ENCODE measurements around the gene EYA4.
"Not testable (repeated sequence)": the region's sequence is repeated elsewhere in the genome, so short reads cannot be mapped to it uniquely, and the experiment has no call there.

The EYA4 gene

DNA sequence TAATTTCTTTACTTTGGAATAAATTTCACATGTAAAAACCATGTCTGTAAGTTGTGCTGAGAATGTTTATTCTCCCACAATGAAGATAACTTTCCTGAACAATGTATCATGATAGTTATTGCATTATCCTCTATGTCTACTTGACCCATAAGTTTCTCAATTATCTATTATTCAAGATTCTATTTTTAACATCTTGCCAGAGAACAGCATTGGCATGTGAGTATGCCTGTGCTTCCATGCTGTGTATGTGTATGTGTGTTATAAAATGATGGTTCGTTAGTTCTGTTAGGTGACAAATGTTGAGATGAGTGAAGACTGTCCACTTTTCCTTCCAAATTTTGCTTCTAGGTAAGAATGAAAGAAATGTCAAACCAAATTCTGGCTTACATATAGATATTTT, 111.9 kb downstream of the EYA4 start:
- DNase-seq = no peak

DNA sequence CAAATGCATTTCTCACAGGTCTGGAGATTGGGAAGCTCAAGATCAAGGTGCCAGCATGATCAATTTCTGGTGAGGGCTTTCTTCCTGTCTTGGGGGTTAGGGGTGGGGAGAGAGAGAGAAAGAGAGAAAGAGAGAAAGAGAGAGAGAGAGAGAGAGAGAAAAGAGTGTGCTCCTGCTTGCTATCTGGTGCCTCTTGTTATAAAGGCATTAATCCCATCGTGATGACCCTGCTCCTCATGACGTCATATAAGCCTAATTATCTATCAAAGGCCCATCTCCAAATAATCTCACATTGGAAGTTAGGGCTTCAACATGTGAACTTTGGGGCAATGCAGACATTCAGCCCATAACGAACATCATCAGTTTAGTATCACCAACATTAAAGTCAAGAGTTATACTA, 114.8 kb downstream of the EYA4 start:
- DNase-seq = no peak

DNA sequence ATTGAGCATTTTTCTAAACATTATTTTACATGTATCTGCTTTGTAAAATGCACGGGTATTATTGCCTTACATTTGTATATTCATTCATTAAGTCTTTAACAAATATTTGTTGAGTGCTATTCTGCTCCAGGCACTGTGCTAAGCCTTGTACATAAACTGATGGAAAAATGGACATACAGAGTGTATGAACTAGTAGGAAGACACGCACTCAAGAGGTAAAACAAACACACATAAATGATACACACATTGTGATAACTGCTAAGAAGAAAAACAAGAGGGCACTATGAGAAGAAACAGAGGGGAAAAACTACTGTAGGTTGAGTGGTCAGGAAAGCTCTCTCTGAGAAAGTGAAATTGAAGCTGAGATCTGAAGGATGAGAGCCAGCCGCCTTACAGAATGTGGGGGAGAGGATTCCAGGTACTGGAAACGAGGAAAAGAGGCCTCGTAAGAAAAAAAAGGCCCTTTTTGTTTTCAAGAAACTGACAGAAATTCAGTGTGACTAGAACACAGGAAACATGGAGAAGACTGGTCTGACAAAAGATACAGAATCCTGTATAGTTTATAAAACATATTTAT, 117.5 kb downstream of the EYA4 start:
- DNase-seq = no peak

DNA sequence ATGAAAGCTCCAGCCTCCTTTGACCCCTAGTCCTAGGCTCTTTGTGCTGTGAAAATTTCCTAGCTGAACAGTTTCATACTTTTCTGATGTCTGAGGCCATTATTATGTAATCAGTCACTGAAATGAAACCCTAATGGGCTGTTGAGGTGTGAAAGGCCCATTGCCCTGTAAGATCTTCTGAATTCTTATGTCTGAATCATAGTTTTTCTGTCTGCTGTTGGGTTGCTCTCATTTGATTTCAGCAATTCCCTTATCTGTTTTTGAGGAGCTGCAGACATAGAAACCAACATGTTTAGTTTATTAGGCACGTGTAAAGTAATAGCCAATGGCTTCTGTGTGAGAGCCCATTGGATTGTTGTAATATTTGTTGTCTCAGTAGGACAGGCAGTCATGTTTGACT, 118.1 kb downstream of the EYA4 start:
- no peak for DNase-seq

DNA sequence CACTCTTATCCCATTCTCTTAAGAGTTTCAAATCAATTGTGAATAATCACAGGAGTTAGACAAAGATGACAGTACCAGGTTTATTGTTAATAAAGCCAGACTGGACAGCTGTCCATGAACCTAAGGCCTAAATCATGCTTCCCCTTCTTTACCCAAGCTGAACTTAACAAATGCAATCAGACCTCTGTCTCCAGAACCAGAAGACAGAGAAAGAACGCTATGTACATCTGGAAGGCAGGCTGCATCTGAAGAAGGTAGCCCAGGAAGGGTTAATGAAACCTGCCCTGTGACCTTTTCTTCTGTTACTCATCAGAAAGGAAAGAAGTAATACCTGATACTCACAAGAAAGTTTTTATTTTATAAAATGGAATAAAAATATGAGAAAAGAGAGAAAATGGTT, 118.6 kb downstream of the EYA4 start:
- DNase-seq = no peak

DNA sequence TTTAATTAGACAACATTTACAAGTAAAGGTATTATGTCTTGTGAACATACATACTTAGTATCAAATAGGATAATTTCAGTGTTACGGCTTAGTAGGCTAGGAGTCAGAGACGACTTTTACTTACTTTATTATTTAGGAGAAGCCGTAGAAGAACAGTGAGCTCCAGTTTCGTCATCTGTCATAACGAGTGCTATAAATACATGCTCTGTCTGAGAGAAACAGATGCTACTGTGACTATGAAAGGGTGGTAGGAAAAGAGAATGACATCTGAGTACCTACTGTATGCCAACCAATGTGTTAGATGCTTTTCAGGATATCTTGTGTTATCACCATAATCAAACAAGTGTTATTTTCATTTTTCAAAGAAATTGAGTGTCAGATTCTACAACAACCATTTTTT, 119.0 kb downstream of the EYA4 start:
- no peak for DNase-seq

DNA sequence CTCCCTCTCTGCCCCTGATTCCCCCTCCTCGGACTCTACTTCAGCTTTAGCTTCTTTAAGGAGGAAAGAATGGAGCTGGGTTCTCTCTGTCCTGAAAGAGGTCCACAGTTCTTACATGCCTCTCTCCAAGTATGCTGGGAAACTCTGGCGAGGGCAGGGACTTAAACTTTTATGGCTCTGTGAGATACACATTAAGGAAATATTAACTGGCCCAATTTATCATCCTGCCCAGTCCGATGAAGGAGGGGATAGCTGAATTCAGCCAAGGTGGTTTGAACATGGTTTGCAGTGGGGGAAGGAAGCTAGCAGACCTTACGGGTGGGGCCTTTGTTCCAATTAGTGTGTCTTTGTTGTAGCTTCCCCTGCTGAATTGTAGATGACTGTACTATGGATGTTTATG, 121.7 kb downstream of the EYA4 start:
- no peak for DNase-seq

DNA sequence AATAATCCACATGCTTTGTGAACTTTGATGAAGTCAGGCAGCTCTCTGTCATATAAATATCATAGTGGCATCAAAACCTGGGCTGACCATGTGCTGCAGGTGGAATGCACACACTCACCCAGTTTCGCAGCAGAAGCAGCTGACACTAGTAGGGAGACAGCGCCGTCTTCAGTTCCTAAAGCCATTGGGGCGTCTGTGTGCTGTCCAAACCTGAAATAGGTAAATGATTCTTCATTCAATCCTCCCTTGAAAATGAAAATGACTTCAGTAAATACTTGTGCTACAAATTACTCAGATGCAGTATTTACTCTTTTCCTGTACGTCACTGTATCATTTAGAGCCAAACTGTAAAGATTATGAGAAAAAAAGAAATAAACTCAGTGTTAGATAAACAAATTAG, 127.5 kb downstream of the EYA4 start:
- no peak for DNase-seq

DNA sequence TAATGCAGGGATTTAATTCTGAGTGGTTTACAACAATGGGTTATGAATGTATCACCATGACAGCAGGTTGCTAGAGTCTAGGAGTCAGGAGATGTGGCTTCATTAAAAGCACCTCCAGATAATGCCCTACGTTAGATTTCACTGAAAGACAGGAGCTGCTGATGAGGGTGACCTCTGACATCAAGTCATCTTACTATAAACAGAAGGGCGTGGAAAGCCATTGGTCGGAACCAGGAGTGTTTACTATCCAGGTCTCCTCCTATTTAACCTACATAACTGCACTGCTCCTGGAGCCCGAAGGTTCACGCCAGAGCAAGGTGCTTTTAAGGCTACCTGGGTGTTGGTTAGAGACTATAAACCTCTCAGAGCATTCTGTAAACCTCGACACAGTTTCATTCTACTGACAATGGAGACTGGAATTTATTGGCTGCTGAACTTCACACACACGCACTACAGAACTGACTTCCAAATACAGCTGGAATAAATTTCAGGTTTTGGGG, 128.7 kb downstream of the EYA4 start:
- no peak for DNase-seq

DNA sequence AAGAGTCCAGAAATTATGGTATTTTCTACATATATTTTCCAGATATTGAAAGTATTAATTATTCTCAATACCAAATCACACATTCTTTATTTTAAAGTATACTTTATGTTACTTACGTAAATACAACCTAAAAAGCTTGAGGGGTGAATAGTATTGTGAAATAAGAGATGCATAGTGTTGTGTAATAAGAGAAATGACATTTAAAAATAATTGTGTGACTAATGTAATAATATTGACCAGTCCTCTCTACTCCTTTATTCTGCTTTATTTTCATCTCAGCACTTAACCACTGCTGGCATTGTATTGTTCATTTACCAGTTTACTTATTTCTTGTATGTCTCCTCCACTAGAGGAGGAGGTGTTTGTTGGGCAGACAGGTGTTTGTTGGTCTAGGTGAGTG, 135.6 kb downstream of the EYA4 start:
- DNase-seq = no peak

DNA sequence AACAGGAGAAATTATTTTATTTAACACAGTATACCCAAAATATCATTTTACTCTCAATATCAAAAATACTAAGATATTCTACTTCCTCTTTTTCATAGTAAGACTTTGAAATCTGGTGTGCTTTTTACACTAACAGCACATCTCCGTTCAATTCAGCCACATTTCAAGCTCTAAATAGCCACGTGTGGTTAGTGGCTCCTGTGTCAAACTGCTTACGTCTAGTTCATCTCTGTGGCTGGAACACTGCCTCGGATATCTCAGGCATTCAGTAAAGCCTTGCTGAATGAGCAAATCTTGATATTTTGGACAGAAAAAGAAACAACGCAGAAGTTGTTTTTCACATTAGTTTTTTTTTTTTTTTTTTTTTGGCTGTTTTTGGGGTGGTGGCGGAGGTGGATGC, 136.1 kb downstream of the EYA4 start:
- peak; percentile 21 for DNase-seq

DNA sequence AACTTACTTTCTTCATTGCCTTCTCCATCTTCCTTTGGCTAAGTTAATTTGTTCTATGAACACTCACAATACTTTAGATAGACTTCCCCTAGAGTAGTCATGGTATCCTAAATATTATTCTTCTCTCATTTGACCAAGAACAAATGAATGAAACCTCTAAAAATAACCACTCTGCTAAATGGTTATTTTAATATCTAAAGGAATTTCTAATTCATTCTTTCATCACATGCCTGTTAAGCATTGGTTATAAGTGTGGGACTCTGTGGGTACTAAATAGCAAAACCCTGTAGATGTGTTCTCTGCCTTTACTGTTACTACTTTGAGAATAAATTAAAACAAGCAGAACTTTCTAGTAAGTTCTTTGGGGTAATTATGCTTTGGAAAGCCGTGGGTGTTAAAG, 138.9 kb downstream of the EYA4 start:
- DNase-seq = no peak

DNA sequence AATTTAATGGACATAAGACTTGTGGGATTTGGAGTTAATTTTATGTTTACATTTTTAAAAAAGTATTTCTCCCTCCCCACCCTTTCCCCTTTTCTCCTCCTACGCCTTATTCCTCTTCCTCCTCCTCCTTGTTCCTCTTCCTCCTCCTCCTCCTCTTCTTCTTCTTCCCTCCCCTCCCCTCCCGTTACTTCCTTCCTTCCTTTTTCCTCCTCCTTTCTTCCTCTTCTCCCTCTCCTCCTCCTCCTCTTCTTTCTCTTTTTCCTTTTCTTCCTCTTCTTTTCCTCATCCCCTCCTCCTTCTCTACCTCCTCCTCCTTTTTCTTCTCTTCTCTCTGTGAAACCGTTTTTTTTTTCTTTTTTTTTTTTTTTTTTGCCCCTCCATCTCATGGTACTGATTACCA, 139.6 kb downstream of the EYA4 start:
- no peak for DNase-seq

DNA sequence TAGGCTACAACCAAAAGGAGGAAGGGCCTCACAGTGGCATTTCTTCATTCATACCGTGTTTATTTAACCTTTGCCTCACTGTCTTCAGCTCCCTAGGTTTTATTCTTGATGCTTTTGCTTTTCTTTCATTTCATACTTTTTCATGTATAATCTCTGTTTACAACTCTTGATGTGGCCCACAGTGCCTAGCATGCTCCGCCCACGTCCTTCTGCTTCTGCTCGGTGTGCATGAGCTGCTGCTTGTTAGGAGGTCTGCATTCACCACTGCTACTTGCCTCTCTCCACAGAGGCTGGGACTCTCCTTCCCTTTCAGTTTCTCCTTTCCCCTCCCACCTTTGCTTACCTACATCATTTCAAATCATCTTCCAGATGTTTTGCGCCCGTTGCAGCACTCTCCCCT, 147.6 kb downstream of the EYA4 start:
- no peak for DNase-seq

DNA sequence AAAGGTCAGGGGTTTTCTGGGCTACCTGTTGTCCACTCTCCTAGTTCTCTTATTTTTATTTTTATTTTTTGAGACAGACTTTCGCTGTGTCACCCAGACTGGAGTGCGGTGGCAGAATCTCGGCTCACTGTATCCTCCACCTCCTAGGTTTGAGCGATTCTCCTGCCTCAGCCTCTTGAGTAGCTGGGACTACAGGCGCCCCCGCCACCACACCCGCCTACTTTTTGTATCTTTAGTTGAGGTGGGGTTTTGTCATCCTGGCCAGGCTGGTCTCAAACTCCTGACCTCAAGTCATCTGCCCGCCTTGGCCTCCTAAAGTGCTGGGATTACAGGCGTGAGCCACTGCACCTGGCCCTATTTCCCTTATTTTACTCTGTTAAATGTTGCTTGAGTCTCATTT, 149.0 kb downstream of the EYA4 start:
- DNase-seq = no peak

DNA sequence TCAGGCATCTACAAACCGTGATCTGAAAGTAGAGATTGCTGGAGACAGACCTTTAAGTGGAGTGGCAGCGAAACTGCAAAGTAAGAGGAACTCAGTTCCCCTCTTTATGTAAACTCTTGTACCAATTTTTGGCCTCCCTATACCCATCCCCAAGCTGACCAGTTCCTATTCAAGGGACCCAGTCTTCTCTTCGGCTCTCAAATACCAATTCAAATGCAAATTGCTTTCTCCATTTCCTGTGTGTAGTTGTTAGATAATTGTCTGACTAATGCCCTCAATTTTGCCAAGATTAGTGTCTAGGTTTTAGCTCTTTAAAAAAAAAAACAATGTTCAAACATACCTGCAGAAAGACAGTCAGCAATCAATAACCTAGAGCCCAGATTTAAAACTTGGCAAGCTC, 150.9 kb downstream of the EYA4 start:
- DNase-seq = no peak

DNA sequence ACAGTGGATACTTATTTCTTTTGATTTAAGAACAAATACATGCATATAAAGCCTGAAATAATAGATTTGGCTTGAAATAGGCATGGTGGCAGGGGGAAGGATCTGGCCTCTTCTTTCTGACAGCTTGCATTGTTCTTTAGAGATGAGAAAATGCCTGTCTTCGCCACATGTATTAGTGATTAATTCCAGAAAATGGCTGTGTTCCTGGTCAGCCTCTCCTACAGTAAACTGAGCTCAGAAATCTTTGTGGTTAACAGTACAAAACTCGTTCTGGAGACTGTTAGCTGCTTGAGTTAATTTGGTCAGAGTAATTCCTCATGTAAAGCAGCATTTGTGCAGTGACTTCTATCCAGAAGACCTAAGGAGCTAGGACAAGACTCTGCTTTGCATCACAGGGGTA, 151.5 kb downstream of the EYA4 start:
- no peak for DNase-seq

DNA sequence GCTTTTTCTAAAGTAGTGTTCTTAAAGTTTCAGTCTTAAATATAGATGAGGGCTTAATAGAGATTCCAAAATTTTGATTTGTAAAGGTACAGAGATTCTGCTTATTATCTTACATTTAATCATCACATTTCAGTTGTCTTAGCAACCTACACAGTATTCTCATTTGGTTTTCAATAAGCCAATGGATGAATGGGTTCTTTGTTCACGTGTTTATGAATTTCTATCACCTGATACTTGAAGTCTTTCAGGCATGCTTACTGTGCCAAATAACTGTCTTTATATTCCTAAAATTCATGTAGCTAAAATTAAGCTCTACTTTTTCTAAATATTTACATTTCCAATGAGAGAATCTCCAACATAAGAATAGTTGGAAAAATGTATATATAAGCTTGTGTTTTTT, 152.7 kb downstream of the EYA4 start:
- DNase-seq = no peak

DNA sequence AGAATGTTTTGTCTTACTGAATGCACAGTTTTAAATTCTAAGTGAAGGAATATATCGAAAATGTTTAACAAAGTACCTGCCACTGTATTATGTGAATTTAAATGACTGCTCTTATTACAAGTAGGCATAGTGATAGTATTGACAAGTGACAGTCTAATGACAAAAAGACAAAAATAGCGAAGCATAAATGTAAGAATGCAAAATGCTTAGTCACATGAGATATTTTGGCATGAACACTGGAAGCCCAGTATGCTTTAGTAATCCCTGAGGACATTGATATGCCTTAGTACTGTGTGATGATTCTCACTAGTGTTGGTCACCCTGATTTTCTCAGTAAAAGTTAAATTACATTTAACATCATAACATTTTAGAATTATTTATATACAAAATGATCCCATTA, 153.5 kb downstream of the EYA4 start:
- DNase-seq = no peak

DNA sequence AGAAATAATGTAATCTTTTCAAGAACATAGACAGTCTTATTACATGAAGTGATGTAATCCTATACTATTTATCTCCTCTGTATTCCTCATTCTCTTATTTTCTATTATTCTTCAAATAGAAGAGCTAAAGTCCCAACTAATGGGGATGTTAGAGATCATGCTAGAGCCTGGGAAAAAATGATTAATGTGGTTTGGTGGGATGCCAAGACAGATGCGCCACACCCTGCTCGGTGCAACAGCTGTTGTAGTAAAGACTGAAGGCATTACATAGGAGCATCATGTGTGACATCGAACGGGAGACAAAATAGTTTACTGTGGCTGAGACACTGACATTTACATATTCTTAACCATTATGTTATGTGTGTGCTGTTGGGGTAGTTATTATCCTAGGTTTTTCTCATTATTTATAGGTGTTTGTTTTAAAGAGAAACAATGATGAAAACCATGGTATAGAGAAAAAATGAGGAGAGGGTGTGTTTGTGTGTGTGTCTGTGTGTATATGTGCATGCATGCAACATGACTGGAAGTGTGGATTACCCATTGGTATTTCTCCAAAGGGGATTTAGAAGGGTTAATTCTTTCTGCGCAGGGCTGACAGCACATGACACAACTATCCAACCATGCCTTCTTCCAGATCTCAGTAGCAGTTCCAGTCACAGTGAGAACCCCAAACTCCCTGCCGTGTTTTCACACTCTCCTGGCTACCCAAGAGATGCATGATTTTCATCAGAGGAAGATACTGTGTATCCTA, 155.3 kb downstream of the EYA4 start:
- DNase-seq = peak; percentile 49

DNA sequence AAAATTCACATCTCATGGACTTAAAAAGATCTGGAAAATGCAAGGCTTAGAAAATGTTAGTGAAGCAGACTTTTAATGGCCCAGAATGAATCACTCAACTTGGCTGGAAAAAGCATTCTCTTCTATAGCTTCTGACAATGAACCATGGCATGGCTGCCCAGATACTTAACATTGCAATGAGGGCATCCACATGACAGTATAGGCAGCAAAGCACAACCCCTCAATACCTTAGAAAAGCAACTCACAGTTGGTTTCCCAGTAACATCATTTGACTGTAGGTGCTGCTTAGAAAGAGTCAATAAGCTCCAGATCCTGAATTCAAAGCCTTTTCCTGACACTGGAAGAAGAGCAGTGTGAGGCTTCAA, 155.8 kb downstream of the EYA4 start:
- DNase-seq = no peak

DNA sequence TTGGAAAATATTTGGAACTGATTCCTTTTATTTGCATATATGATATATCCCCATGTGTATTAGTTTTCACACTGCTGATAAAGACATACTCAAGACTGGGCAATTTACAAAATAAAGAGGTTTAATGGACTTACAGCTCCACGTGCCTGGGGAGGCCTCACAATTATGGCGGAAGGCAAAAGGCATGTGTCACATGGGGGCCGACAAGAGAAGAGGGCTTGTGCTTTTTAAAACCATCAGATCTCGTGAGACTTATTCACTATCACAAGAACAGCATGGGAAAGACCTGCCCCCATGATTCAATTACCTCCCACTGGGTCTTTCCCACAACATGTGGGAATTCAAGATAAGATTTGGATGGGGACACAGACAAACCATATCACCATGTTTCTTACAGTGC, 156.4 kb downstream of the EYA4 start:
- not testable (repeated sequence) for DNase-seq

DNA sequence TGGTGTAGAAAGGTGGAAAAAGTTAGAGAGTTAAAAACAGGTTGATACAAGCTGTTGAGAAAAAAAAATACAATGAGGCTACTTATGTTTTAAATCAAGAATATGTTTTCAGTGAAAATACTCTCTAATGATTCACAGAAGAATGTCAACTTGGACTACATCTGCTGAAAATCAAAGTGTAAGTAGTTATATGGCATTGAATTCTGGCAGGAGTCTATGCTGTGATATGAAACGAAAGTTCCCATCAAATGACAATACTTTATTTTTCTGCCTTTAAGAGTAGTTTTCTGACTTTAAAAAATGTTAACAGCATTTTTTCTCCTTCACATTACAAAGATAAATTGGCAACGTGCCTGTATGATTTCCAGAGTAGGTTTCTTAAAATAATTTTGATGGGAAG, 158.3 kb downstream of the EYA4 start:
- DNase-seq = no peak

DNA sequence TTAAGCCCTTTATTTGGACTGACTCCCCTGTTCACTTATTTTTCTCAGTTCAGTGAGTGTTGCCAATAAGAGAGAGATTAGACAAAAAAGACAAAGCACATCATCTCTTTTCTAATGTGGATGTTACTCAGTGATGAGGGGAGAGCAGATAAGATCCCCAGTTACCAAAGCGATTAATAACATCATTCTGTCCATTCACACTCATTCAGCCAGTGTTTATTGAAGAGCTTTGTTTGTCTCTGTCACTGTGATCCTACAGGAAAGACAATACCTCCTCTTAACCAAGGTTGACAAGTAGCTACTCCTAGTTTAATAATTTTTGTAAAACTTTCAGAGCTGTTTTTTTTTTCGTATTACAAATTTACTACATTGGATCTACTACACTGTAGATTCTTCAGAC, 163.0 kb downstream of the EYA4 start:
- no peak for DNase-seq

DNA sequence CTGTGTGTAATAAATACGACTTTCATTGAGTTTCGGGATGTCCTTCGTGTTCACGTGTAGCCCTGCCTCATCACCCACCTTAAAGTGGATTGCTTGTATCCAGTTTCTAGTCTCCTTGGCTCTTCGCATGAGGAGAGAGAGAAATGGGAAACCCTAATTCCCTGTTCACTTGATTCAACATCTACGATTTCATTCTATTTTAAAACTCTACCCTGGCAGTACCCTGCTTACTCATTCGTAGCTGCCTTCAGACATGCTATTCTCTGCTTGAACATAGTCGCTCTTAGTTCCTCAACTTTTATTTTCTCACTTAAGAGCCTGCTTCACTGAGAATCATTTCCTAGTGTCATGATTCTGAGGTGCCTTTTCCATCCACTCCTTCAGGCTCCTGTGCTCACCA, 163.6 kb downstream of the EYA4 start:
- DNase-seq = no peak
